BJ (cell line): ENCODE measurements around the gene PKN2. TPM values are rescaled to one million over a fixed set of nuclear protein-coding genes. Genes with fewer than 3 reads are reported as not detected.

Source experiments
- CTCF ChIA-PET: fragments of 350-600 bp; formaldehyde crosslinking; extraction: SDS; loops from one replicate; lab custom pipeline; 2021; ENCODE audit warnings: antibody characterized with exemption, inconsistent platforms; lab: Yijun Ruan, JAX
- POLR2A ChIA-PET: fragments of 300-600 bp; sonication (Branson Sonifier 250); formaldehyde crosslinking; extraction: SDS; loops from one replicate; lab custom pipeline; 2021; ENCODE audit warnings: antibody characterized with exemption; lab: Charles Lee
- DNase-seq: peaks from one replicate; pipeline ENCODE4 v3.0.0-alpha.2; 2011; ENCODE audit warnings: low read depth
- H3K27me3 ChIP-seq: 2 replicates; pipeline ENCODE4 v1.6.0; 2011; ENCODE audit warnings: low read length; ENCODE audit not compliant: control insufficient read depth, insufficient read depth
- H3K36me3 ChIP-seq: 2 replicates; pipeline ENCODE4 v1.5.1; 2011; ENCODE audit warnings: low read length; ENCODE audit not compliant: control insufficient read depth, insufficient read depth
- H3K4me3 ChIP-seq: 2 replicates; pipeline ENCODE4 v1.5.1; 2011; ENCODE audit warnings: low read depth, mild to moderate bottlenecking, control low read depth, low read length
- polyA plus RNA-seq: library from polyadenylated mRNA; depleted of rRNA; stranded (reverse); fragments of >200 nt; gene quantifications from 2 replicates; pipeline ENCODE4 v1.2.3, GENCODE V29; 2011
- TF ChIP-seq, protein P1 (sequence below): IDR thresholded peaks from 2 replicates; pipeline ENCODE4 v1.5.1; 2011; ENCODE audit warnings: low read depth, mild to moderate bottlenecking, control low read depth, inconsistent platforms, low read length, moderate library complexity; ENCODE audit not compliant: insufficient read depth

PKN2 gene
- polyA plus RNA-seq, 1 experiment, result 9.5 TPM

DNA sequence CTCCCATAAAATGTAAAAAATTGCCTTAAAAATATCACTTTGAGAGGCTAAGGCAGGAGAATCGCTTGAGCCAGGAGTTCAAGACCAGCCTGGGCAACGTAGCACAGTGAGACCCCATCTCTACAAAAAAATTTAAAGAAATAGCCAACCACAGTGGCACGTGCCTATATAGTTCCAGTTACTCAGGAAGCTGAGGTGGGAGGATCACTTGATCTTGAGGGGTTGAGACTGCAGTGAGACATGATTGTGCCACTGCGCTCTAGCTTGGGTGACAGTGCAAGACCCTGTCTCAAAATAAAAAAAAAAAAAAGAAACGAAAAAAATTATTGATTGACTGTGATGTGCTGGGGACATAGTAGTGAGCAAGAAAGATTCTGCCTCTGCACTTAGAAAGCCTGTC is 38.4 kb downstream of the PKN2 start:
- Histone ChIP-seq H3K36me3 (no peaks in the 10 kb centered on the region), H3K4me3 (no peak overlapping the region), H3K27me3 (no peaks in the 10 kb centered on the region)
- ChIA-PET POLR2A (no interaction called here), CTCF (no interaction called here)
- DNase-seq, result no peak
- TF ChIP-seq, protein P1, sequence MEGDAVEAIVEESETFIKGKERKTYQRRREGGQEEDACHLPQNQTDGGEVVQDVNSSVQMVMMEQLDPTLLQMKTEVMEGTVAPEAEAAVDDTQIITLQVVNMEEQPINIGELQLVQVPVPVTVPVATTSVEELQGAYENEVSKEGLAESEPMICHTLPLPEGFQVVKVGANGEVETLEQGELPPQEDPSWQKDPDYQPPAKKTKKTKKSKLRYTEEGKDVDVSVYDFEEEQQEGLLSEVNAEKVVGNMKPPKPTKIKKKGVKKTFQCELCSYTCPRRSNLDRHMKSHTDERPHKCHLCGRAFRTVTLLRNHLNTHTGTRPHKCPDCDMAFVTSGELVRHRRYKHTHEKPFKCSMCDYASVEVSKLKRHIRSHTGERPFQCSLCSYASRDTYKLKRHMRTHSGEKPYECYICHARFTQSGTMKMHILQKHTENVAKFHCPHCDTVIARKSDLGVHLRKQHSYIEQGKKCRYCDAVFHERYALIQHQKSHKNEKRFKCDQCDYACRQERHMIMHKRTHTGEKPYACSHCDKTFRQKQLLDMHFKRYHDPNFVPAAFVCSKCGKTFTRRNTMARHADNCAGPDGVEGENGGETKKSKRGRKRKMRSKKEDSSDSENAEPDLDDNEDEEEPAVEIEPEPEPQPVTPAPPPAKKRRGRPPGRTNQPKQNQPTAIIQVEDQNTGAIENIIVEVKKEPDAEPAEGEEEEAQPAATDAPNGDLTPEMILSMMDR, result no peak

DNA sequence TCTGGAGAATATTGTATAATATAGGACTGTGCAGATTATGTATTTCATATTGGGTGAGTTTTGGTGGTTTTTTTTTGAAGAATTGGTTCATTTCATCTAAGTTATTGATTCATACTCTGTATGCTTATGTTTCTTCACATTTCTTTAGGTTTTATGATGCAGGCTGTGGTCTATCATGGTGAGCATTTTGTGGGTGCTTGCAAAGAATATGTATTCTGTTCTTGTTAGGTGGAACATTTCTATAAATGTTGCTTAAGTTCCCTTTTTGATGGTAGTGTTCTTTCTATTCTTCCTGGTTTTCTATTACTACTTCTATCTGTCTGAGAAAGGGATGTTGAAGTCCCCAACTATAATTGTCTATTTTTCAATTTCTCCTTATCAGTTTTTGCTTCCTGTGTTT is 42.6 kb downstream of the PKN2 start:
- POLR2A ChIA-PET, result no interaction called here
- DNase-seq, result no peak
- no peaks in the 10 kb centered on the region for H3K36me3 ChIP-seq
- CTCF ChIA-PET, result interaction anchor here (0.7 kb wide), 1 partner anchor 163 kb away, joined by 3 read pairs; no protein-coding TSS in a partner anchor
- TF ChIP-seq, protein P1, result no peak
- no peaks in the 10 kb centered on the region for H3K27me3 ChIP-seq
- H3K4me3 ChIP-seq, result no peak overlapping the region

DNA sequence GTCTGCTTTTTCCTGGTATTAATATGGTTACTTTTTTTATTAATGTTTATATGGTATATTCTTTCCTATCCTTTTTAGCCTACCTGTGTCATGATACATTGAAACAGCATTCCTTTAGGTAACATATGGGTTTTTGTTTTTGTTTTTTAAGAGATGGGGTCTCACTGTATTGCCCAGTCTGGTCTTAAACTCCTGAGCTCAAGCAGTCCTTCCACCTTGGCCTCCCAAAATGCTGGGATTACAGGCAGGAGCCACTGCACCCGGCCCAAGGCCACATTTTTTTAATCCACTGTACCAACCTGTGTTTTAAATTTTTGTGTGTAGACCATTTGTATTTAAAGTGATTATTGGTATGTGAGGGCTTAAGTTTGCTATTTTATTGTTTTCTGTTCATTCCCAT is 43.1 kb downstream of the PKN2 start:
- CTCF ChIA-PET, result no interaction called here
- TF ChIP-seq, protein P1, result no peak
- no peaks in the 10 kb centered on the region for H3K36me3 ChIP-seq
- POLR2A ChIA-PET, result no interaction called here
- DNase-seq, result no peak
- H3K27me3 ChIP-seq, result no peaks in the 10 kb centered on the region
- no peak overlapping the region for H3K4me3 ChIP-seq

DNA sequence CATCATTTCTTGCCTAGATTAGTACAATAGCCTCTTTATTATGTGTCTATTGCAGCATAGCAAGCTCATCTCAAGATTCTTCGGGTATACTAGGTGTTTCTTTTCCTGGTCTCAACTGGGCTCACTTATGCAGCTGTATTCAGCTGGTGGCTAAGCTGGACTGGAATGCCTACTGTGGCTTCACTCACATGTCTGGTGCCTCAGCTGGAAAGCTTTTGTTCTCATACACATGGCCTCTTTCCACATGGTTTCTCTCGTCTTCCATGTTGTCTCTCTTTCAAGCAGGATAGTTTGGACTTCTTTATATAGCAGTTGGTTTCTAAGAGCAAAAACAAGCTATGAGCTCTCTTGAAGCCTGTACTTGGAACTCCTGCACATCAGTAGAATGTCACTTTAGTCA is 45.2 kb downstream of the PKN2 start:
- ChIA-PET POLR2A (no interaction called here), CTCF (no interaction called here)
- no peak overlapping the region for H3K4me3 ChIP-seq

DNA sequence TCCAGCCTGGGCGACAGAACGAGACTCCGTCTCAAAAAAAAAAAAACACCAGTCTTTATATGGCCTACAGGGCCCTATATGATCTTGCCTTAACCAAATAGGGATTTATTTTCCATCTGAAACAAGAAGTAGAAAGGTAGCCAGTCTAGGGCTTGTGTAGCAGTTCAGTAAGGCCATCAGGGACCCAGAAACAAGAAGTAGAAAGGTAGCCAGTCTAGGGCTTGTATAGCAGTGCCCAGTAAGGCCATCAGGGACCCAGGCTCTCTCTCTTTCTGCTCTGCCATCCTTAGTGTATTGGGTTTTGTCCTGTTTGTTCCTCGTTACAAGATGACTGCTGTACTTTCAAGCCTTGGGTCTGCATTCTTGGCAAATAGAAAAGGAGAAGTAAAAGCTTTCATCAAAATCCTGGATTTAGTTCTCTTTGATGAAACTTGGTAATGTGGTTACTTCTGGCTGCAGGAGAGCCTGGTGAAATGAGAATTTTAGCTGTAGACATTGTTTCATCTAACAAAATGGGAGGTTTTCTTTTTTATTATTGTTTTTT is 46.1 kb downstream of the PKN2 start:
- TF ChIP-seq, protein P1, result no peak
- no peak for DNase-seq
- Histone ChIP-seq H3K27me3 (no peaks in the 10 kb centered on the region), H3K4me3 (no peak overlapping the region), H3K36me3 (no peaks in the 10 kb centered on the region)
- CTCF ChIA-PET, result no interaction called here
- POLR2A ChIA-PET, result no interaction called here

More for the DNA sequence above, 45.2 kb downstream of the PKN2 start:
- TF ChIP-seq, protein P1, result no peak
- no peak for DNase-seq
- Histone ChIP-seq H3K36me3 (no peaks in the 10 kb centered on the region), H3K27me3 (no peaks in the 10 kb centered on the region)
